ENCODE data around the gene ZNF827.

ZNF827 gene

DNA sequence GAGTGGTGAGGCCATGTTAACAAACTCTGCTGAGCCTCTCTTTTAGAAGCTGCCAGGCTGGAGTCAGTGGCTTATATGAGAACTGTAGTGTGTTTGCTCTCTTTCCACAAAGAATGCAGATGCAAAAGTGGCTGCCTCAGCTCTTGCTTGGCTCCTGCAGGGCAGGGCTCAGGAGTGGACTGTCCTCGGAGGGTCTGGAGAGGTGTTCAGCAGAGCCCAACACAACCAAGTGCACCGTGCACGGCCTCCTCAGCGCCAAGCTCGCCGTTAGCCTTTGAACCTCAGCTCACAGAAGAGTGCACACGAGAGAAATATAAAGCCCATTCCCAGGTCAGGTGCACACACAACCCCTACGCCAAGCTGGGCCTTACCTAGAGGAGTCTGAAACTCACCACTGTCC, 175.9 kb downstream of the ZNF827 start:
- H3K4me3 ChIP-seq, result no peak overlapping the region
- no peak overlapping the region for H3K27ac ChIP-seq
- no peak overlapping the region for H3K9ac ChIP-seq
- no peaks in the 10 kb centered on the region for H3K27me3 ChIP-seq
- H3K4me1 ChIP-seq, result no peaks in the 10 kb centered on the region
- peaks cover 90% of the 10 kb centered on the region for H3K36me3 ChIP-seq
- TF ChIP-seq Cebpa-rat (IDR thresholded peaks at IDR 0.05), result no peak
- no peaks in the 10 kb centered on the region for H4K20me1 ChIP-seq
- H3K4me2 ChIP-seq, result no peak overlapping the region
- peaks cover 6% of the 10 kb centered on the region; the same call in 1 of the 2 replicates for H3K9me3 ChIP-seq

DNA sequence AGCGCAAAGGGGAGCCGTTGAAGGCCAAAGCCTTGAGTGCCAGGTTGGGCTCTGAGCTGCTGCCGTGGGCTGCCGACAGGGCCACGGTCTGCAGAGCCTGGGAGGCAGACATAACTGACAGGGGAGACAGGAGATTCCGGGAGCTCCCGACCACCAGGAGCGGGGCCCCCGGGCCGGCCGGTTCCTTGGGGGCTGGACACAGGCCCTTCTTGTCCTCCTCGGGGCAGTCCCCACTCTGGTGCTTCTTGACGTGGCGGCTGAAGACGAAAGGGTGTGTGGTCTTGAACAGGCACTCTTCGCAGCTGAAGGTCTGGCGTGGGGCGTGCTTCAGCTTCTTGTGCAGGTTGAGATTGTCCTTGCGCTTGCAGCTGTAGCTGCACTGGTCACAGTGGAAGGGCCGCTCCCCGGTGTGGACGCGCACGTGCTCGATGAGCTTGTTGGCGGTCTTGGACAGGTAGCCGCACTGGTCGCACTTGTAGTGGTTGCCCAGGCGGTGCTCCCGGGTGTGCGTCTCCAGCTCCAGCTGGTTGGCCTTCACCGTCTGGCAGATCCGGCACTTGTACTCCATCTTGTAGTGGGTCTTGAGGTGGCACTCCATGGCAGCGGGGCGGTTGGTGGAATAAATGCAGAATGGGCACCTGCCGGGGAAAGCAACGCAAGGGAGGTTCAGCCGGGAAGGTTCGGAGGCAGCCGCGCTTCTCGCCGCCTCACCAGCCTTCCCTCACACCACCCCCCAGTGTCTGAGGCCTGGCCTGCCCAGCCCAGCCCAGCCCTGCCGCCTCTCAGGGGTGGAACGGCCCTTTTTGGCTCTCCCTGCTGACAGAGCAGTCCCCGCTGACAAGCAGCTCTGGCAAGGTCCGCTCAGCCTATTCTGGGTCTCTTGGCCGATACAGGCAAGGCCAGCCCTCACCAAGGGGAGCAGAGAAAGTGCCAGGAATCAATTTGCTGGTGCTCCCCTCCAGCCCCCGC, 177.4 kb downstream of the ZNF827 start:
- H3K4me1 ChIP-seq, result no peaks in the 10 kb centered on the region
- H3K9me3 ChIP-seq, result peaks cover 6% of the 10 kb centered on the region; the same call in 1 of the 2 replicates
- H3K4me3 ChIP-seq, result no peak overlapping the region
- no peak overlapping the region for H3K9ac ChIP-seq
- H3K27me3 ChIP-seq, result no peaks in the 10 kb centered on the region
- no peak overlapping the region for H3K4me2 ChIP-seq
- H4K20me1 ChIP-seq, result no peaks in the 10 kb centered on the region
- no peak overlapping the region for H3K27ac ChIP-seq
- no peak for TF ChIP-seq Cebpa-rat (IDR thresholded peaks at IDR 0.05)
- peaks cover 77% of the 10 kb centered on the region for H3K36me3 ChIP-seq

DNA sequence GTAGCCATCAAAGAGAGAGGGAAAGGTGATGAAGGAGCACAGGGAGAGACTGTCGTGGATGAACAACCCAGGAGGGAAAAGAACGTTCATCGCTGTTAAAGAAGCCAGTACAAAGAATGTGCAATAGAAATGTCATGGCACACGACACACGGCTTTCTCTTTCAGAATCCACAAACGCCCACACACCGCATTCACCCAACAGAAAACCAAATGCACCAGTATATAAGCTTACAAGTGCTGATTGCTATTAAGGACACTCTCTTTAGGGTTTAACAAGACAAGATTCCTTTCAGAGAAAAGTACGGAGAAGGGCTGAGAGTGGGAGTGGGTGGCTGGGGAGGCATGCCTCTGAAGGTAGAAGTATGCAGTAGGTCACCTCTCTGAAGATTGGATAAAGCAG, 178.4 kb downstream of the ZNF827 start:
- Histone ChIP-seq H4K20me1 (no peaks in the 10 kb centered on the region), H3K4me1 (no peaks in the 10 kb centered on the region), H3K27ac (no peak overlapping the region), H3K27me3 (no peaks in the 10 kb centered on the region), H3K9me3 (peaks cover 6% of the 10 kb centered on the region; the same call in 1 of the 2 replicates), H3K36me3 (peaks cover 66% of the 10 kb centered on the region), H3K4me2 (no peak overlapping the region), H3K4me3 (no peak overlapping the region), H3K9ac (no peak overlapping the region)
- TF ChIP-seq Cebpa-rat (IDR thresholded peaks at IDR 0.05), result no peak

DNA sequence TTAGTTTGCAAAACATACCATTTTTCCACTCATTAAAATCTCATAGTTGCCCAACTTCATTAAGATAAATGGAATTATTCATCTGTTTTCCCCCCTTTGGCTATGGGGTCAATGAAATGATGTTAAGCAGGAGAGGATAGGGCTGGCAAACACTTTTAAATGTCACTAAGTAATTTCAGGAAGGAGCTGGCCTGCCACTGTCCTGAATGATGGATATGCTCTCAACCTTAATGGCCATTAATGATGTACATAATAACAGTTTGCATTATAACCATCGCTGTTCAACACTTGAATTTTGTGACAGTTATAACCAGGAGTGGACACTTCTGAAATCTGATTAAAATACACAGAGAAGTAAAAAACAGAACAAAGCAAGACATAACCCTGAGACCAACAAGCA, 181.4 kb downstream of the ZNF827 start:
- H3K4me2 ChIP-seq, result no peak overlapping the region
- H3K36me3 ChIP-seq, result peaks cover 36% of the 10 kb centered on the region

DNA sequence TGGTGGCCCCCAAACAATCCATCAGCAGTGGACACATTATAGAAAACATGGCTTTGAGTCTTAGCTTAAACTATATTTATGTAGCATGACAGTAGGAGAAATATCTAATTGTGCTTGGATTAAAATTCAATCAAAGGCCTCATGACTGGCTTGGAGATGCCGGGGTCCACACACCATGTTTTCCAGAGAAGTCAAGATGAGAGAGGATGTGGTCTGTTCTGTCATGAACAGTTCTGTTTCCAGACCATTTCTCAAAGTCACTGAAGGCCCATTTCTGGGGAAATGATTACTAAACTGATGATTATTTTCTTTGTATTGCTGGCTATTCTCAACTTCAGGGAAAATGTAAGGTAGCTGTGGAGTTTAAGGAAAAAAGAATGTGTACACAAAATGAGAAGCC, 182.4 kb downstream of the ZNF827 start:
- H3K27ac ChIP-seq, result no peak overlapping the region
- H3K4me3 ChIP-seq, result no peak overlapping the region
- H3K9ac ChIP-seq, result no peak overlapping the region
- no peaks in the 10 kb centered on the region for H3K27me3 ChIP-seq
- no peak for TF ChIP-seq Cebpa-rat (IDR thresholded peaks at IDR 0.05)
- H4K20me1 ChIP-seq, result no peaks in the 10 kb centered on the region
- H3K9me3 ChIP-seq, result peaks cover 9% of the 10 kb centered on the region; the same call in 1 of the 2 replicates
- no peak overlapping the region for H3K4me2 ChIP-seq
- peaks cover 27% of the 10 kb centered on the region for H3K36me3 ChIP-seq
- H3K4me1 ChIP-seq, result no peaks in the 10 kb centered on the region

More for the DNA sequence above, 181.4 kb downstream of the ZNF827 start:
- peaks cover 6% of the 10 kb centered on the region; the same call in 1 of the 2 replicates for H3K9me3 ChIP-seq
- no peak overlapping the region for H3K4me3 ChIP-seq
- no peaks in the 10 kb centered on the region for H4K20me1 ChIP-seq
- H3K27me3 ChIP-seq, result no peaks in the 10 kb centered on the region
- no peak for TF ChIP-seq Cebpa-rat (IDR thresholded peaks at IDR 0.05)
- no peaks in the 10 kb centered on the region for H3K4me1 ChIP-seq
- H3K9ac ChIP-seq, result no peak overlapping the region
- no peak overlapping the region for H3K27ac ChIP-seq

DNA sequence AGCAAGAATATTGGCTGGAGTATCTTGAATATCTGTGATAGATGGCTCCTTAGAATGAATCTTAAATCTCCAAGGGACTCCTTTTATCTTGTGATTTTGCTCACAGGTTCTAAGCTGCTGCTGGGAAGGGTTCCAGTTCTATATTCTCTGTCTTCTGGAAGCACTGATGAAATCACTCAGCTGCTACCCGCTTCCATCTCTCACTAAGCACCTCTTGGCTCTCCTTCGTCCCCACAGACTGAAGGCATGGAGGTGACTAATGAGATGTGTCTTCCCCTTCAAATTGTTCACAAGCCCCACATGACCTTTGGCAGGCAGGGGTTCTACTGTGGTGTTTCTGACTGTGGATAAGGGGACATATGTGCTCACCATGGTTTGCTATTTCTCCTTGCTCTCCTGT, 182.8 kb downstream of the ZNF827 start:
- Histone ChIP-seq H3K9me3 (0 out of 2 replicates have a peak, but pooled peaks cover 5% of the 10 kb centered on the region), H3K36me3 (peaks cover 22% of the 10 kb centered on the region), H3K4me3 (no peak overlapping the region), H3K27me3 (no peaks in the 10 kb centered on the region), H3K27ac (no peak overlapping the region), H3K4me2 (no peak overlapping the region), H4K20me1 (no peaks in the 10 kb centered on the region), H3K9ac (no peak overlapping the region), H3K4me1 (no peaks in the 10 kb centered on the region)
- TF ChIP-seq Cebpa-rat (IDR thresholded peaks at IDR 0.05), result no peak

DNA sequence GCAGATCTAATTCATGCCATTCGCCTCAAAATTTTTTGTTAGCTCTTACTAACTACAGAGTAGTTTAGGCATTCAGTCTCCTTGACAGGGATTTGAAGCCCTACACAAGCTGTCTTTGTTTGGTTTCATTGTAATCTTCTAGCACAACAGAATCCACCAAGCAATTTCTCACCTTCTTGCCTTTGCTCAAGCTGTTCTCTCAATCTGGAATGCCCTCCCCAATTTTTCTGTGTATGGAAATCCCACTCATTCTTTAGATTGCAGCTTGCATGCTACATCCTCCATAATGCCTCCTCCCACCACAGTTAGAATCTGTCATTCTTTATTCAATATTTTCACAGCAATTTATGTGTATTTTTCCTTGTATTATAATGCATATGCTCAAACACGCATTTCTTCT, 195.0 kb downstream of the ZNF827 start:
- no peak for TF ChIP-seq Cebpa-rat (IDR thresholded peaks at IDR 0.05)
- no peak overlapping the region for H3K27ac ChIP-seq
- no peak overlapping the region for H3K4me3 ChIP-seq
- no peaks in the 10 kb centered on the region for H3K4me1 ChIP-seq
- no peaks in the 10 kb centered on the region for H3K27me3 ChIP-seq
- no peaks in the 10 kb centered on the region for H3K36me3 ChIP-seq
- H3K4me2 ChIP-seq, result no peak overlapping the region
- no peaks in the 10 kb centered on the region for H4K20me1 ChIP-seq
- H3K9ac ChIP-seq, result no peak overlapping the region
- no peaks in the 10 kb centered on the region for H3K9me3 ChIP-seq

DNA sequence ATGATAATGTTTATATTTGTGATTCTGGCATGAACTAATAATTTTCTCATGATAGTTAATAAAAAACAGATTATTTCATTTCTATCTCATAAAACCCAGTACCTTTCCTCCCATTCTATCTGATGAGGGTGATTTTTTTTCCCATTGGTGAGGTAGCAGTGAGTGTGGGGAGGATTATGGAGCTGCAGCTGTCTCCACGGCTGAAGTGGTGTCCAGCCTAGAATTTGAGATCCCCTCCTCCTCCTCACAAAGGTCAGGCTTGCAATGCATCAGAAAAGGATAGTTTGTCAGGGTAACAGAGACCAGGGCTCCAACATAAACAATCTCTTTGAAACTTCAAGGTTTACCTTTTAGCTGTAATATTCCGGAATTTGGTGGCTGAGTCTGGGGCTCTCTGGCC, 197.8 kb downstream of the ZNF827 start:
- TF ChIP-seq Cebpa-rat (IDR thresholded peaks at IDR 0.05), result no peak
- Histone ChIP-seq H3K27ac (no peak overlapping the region), H3K27me3 (no peaks in the 10 kb centered on the region), H3K9me3 (no peaks in the 10 kb centered on the region), H3K9ac (no peak overlapping the region), H3K4me2 (no peak overlapping the region), H4K20me1 (no peaks in the 10 kb centered on the region), H3K36me3 (no peaks in the 10 kb centered on the region), H3K4me1 (no peaks in the 10 kb centered on the region), H3K4me3 (no peak overlapping the region)

DNA sequence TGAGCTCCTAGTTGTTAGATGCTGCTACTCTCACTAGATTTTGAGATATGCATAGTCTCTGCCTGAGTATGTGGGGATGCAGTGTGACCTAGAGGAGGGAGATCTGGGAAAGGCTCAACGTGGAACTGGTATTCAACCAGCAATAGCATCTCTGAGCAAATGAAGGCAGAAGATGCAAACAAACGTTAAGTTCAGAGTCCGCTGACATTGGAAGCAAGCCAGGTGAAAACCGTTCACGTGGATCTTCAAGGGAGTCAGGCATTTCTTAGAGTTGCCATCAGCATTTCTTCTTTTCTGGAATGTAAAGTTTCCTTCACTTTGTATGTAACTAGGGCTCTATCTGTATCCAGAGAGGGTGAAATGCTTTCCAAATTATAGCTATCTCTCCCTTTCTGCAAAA, 198.8 kb downstream of the ZNF827 start:
- Histone ChIP-seq H3K36me3 (no peaks in the 10 kb centered on the region), H3K4me2 (no peak overlapping the region), H3K27ac (no peak overlapping the region), H3K9ac (no peak overlapping the region), H3K27me3 (no peaks in the 10 kb centered on the region), H4K20me1 (no peaks in the 10 kb centered on the region), H3K4me1 (no peaks in the 10 kb centered on the region), H3K4me3 (no peak overlapping the region), H3K9me3 (no peaks in the 10 kb centered on the region)
- no peak for TF ChIP-seq Cebpa-rat (IDR thresholded peaks at IDR 0.05)

DNA sequence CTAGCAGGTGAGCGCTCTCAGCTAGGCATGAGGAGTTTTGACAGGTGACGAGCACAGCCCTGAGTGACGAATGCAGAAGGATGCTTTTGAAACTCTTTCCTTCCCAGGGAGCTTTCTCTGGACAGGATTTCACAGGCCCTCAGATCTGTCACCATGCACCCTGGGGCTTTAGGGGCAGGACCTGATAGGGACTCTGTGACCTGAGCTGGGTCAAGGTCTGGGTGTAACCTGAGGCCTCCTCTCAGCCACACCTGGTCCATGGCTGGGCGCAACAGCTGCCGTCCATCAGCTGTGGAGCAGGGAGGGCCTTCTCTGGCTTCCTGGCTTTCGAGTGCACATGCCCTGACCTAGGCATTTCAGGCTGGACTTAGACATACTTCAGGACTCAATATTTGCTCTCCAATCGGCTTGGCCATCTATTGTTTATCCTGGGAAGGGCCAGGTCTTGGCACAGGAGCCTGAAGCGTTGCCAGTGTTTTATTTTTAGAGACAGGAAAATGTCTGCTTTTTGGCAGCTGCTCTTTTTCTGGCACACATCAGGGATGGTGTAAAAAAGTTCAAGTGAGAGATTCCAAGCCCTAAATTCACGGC, 202.3 kb downstream of the ZNF827 start:
- H3K27me3 ChIP-seq, result no peaks in the 10 kb centered on the region
- no peaks in the 10 kb centered on the region for H3K9me3 ChIP-seq
- no peaks in the 10 kb centered on the region for H4K20me1 ChIP-seq
- no peak for TF ChIP-seq Cebpa-rat (IDR thresholded peaks at IDR 0.05)
- no peaks in the 10 kb centered on the region; the same call in 1 of the 2 replicates for H3K4me1 ChIP-seq
- H3K36me3 ChIP-seq, result no peaks in the 10 kb centered on the region
- no peak overlapping the region for H3K4me3 ChIP-seq
- no peak overlapping the region for H3K9ac ChIP-seq
- H3K4me2 ChIP-seq, result no peak overlapping the region
- H3K27ac ChIP-seq, result no peak overlapping the region
